C4-2B (cell line): ENCODE measurements around the gene RAPSN.

Source experiments
- H3K27ac ChIP-seq: fragments of 450-650 bp; 2 replicates; pipeline ENCODE4 v1.5.1; 2017
- CTCF ChIP-seq: fragments of 450-650 bp; conservative IDR thresholded peaks from 2 replicates; pipeline ENCODE4 v1.5.1; 2017; ENCODE audit warnings: mild to moderate bottlenecking
- ZFX ChIP-seq: fragments of 450-650 bp; IDR thresholded peaks from 2 replicates; pipeline ENCODE4 v1.6.1; 2017

The RAPSN gene

GRCh38 chr11:47392546-47393162 is 56.3 kb downstream of the RAPSN start:
- H3K27ac ChIP-seq, result no peak overlapping the region
- TF ChIP-seq CTCF (no peak), ZFX (no peak)

GRCh38 chr11:47391711-47392432 is 57.1 kb downstream of the RAPSN start:
- TF ChIP-seq CTCF (no peak), ZFX (no peak)
- no peak overlapping the region for H3K27ac ChIP-seq

GRCh38 chr11:47391077-47391583 is 57.8 kb downstream of the RAPSN start:
- H3K27ac ChIP-seq, result no peak overlapping the region
- no peak for TF ChIP-seq ZFX
- no peak for TF ChIP-seq CTCF

GRCh38 chr11:47390422-47390760 is 58.5 kb downstream of the RAPSN start:
- TF ChIP-seq CTCF, result no peak
- no peak for TF ChIP-seq ZFX
- no peak overlapping the region for H3K27ac ChIP-seq

GRCh38 chr11:47389577-47390421 is 59.1 kb downstream of the RAPSN start:
- TF ChIP-seq ZFX (no peak), CTCF (no peak)
- H3K27ac ChIP-seq, result no peak overlapping the region

GRCh38 chr11:47388697-47389576 is 60.0 kb downstream of the RAPSN start:
- H3K27ac ChIP-seq, result no peak overlapping the region
- TF ChIP-seq CTCF (no peak), ZFX (no peak)
